AG09309 (cell line): ENCODE results near the gene CARM1.

Experiments used
- DNase-seq: peaks from one replicate; pipeline ENCODE4 v3.0.0-alpha.2; 2010; ENCODE audit warnings: low read depth
- H3K4me3 ChIP-seq: 2 replicates; pipeline ENCODE4 v1.5.1; 2011; ENCODE audit warnings: mild to moderate bottlenecking, low read depth, low read length, moderate library complexity; ENCODE audit not compliant: control insufficient read depth
- TF ChIP-seq, protein P1 (sequence below): IDR thresholded peaks from 2 replicates; pipeline ENCODE4 v1.5.1; 2011; ENCODE audit warnings: mild to moderate bottlenecking, low read depth, low read length, inconsistent platforms; ENCODE audit not compliant: insufficient read depth, control insufficient read depth; ENCODE audit errors: missing control alignments

Gene CARM1

DNA sequence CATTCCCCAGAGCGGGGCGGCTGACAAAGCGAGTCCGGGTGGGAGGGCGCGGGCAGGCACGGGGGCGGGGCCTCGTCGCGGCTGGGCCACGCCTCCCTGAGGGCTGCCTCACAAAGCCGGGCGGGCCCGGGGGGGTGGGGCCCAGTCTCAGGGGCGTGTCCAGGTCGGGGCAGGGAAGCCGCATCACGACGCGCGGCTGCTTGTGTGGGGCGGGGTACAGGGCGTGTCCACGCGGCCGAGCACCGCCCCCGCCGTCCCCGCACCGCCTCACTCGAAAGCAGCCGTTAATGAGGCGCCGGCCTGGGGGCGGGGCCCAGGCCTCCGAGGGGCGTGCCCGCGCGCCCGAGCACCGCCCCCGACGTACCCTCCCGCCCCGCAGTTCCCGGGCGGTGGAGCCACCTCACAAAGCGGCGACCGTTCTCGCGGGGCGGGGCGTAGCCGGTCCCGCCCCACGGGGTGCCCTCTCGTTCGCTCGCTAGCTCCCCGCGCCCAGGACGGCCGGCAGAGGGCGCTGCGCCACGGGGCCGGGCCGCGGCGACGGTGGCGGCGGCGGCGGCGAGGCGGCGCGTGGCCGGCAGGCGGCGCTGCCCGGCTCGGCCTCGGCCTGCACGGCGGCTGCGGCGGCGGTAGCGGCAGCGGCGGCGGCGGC is at the start of gene CARM1:
Gene CARM1, plus strand, starts transcription at position 599 of the 649 bp plus-strand sequence. CDS start 150 bp downstream, outside the sequence.
- H3K4me3 ChIP-seq: peak within 1 kb of the TSS; percentile 69
- DNase-seq: peak; percentile 85
- TF ChIP-seq, protein P1, sequence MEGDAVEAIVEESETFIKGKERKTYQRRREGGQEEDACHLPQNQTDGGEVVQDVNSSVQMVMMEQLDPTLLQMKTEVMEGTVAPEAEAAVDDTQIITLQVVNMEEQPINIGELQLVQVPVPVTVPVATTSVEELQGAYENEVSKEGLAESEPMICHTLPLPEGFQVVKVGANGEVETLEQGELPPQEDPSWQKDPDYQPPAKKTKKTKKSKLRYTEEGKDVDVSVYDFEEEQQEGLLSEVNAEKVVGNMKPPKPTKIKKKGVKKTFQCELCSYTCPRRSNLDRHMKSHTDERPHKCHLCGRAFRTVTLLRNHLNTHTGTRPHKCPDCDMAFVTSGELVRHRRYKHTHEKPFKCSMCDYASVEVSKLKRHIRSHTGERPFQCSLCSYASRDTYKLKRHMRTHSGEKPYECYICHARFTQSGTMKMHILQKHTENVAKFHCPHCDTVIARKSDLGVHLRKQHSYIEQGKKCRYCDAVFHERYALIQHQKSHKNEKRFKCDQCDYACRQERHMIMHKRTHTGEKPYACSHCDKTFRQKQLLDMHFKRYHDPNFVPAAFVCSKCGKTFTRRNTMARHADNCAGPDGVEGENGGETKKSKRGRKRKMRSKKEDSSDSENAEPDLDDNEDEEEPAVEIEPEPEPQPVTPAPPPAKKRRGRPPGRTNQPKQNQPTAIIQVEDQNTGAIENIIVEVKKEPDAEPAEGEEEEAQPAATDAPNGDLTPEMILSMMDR: peak; percentile 56

DNA sequence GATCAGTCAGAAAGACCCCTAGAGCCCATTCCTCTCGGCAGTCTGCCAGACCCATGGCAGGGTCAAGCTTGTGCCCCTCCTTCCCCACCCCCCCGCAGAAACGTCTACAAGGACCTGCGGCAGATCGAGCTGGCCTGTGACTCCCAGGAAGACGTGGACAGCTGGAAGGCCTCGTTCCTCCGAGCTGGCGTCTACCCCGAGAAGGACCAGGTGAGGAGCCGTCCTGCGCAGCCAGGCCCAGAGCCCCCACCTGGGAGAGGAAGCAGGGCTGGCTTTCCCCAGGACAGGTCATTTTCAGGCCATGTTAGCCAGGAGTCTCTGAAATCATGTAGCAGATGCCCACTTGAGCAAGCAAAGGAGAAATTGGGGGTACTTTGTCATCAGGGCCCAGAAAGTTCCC is 47.7 kb upstream of the CARM1 start:
- no peak for DNase-seq
- H3K4me3 ChIP-seq: no peak overlapping the region
- TF ChIP-seq, protein P1: no peak

DNA sequence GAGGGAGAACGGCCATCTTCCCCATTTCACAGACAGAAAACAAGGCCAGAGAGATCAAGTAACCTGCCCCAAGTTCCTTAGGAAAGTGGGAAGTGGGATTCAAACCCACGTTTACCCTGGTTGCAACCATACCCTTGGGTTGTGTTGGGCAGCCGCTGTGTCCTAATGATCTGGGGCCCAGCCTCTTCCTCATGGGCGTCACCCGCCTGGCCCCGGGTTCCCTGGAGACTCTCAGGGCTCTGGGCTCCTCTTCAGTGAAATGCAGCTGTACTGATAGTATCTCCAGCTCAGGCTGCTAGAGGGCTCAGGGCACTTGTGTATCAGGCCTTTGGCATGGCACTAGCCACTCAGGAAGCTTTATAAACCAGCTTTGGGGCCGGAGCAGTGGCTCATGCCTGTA is 45.1 kb upstream of the CARM1 start:
- DNase-seq: no peak
- TF ChIP-seq, protein P1: no peak
- H3K4me3 ChIP-seq: no peak overlapping the region

DNA sequence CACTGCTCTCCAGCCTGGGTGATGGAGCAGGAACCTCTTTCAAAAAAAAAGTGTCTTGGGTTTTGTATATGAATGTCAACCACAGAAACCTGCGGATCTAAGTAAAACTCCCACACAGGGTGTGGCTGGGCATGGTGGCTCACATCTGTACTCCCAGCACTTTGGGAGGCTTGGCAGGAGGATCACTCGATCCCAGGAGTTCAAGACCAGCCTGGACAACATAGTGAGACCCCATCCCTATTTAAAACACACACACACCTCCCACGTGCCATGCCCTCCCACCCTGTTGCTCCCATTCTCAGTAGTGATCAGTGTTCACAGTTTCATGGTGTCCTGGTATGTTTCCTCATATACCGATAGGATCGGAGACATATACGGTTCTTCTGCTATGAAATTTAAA is 44.5 kb upstream of the CARM1 start:
- TF ChIP-seq, protein P1: no peak
- no peak overlapping the region for H3K4me3 ChIP-seq
- no peak for DNase-seq

DNA sequence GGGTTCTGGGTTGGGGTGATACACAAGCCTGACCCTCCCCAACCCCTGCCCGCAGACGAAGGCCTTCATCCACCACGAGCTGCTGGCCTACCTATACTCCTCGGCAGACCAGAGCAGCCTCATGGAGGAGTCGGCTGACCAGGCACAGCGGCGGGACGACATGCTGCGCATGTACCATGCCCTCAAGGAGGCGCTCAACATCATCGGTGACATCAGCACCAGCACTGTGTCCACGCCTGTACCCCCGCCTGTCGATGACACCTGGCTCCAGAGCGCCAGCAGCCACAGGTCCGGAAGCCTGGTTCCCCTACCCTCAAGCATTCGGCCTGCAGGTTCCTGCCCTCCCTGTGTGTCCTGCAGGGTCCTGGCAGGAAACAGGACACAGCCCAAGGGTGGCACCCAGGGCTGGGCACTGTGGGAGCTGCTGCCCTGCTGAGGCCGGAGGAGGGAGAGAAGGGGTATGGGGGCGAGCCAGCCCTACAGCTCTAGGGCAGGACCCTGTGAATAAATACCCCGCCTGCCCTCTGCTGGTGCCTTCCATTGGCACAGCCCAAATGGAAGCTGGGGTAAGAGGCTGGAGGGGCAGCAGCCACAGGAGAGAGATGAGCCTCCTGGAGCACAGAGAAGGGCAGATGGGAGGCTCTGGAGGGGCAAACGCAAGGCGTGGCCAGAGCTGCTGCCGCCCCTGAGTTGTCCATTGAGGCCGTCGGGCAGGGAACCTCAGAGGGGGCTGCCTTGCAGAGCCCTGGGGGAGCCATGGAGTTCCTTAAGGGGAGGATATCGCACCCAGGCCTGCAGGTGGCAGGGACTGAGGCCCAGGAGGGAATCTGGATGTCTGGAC is 42.2 kb upstream of the CARM1 start:
- no peak overlapping the region for H3K4me3 ChIP-seq
- TF ChIP-seq, protein P1: peak; percentile 24
- no peak for DNase-seq

DNA sequence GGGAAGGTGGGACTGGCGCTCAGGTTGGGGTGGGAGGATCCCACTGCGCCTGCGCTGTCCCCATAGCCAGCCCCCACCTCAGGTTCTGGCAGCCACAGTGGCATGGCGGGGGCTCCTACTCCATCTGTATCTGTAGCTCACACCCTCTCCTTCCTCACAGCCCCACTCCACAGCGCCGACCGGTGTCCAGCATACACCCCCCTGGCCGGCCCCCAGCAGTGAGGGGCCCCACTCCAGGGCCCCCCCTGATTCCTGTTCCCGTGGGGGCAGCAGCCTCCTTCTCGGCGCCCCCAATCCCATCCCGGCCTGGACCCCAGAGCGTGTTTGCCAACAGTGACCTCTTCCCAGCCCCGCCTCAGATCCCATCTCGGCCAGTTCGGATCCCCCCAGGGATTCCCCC is 41.4 kb upstream of the CARM1 start:
- no peak for DNase-seq
- no peak overlapping the region for H3K4me3 ChIP-seq
- TF ChIP-seq, protein P1: no peak

DNA sequence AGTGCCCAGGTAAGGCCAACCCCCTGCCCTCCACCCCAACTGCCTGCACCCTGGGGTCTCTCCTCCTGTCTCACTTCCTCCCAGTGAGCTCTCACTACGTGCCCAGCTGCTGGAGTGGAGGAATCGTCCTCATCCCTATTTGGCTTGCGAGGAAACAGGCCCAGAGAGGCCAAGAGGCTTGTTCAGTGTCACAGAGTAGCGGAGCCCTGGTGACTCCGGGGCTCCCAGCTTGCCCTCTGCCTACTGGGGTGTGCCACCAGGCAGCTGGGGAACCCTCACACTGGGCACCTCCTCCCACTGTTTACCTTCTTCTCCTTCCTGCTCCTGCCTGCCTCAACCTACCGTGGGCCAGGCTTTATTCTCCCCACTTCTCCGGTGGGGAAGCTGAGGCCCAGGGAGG is 41.0 kb upstream of the CARM1 start:
- TF ChIP-seq, protein P1: no peak
- H3K4me3 ChIP-seq: no peak overlapping the region
- no peak for DNase-seq
